HG03159 (cell line): ENCODE results near the gene ST6GALNAC6.
A peak's percentile ranks its signal among the peaks of the same experiment; 100 is the strongest.

ENCODE experiments used
- ATAC-seq: cut with Tn5 transposase; IDR thresholded peaks from one replicate; pipeline ENCODE4 v1.9.1; 2021; ENCODE audit warnings: mild to moderate bottlenecking, moderate library complexity; ENCODE audit not compliant: unreplicated experiment

ST6GALNAC6 gene

GRCh38 chr9:127918183-127919107, 19.0 kb upstream of the ST6GALNAC6 start:
- ATAC-seq, result no peak

- no peak for ATAC-seq
Measured at GRCh38 chr9:127917603-127918002, 18.2 kb upstream of the ST6GALNAC6 start.

GRCh38 chr9:127916720-127917581, 17.5 kb upstream of the ST6GALNAC6 start, which contains the start of gene ST6GALNAC4:
Gene ST6GALNAC4 (minus strand): TSS chr9:127917041. CDS start chr9:127916419, 622 bp downstream.
- ATAC-seq, result peak; percentile 71

- no peak for ATAC-seq
Measured at GRCh38 chr9:127915801-127916719, 16.7 kb upstream of the ST6GALNAC6 start.

GRCh38 chr9:127915325-127915752, 15.9 kb upstream of the ST6GALNAC6 start:
- no peak for ATAC-seq

- ATAC-seq, result no peak
Measured at GRCh38 chr9:127913682-127914081, 14.3 kb upstream of the ST6GALNAC6 start.

- ATAC-seq, result no peak
Measured at GRCh38 chr9:127912882-127913281, 13.5 kb upstream of the ST6GALNAC6 start.

- no peak for ATAC-seq
Measured at GRCh38 chr9:127912296-127912695, 12.9 kb upstream of the ST6GALNAC6 start.

- ATAC-seq, result no peak
Measured at GRCh38 chr9:127910613-127911205, 11.3 kb upstream of the ST6GALNAC6 start.

GRCh38 chr9:127909839-127910273, 10.5 kb upstream of the ST6GALNAC6 start:
- no peak for ATAC-seq

- no peak for ATAC-seq
Measured at GRCh38 chr9:127908660-127908926, 9.2 kb upstream of the ST6GALNAC6 start.

- no peak for ATAC-seq
Measured at GRCh38 chr9:127907867-127908659, 8.7 kb upstream of the ST6GALNAC6 start.

GRCh38 chr9:127905788-127906191, 6.4 kb upstream of the ST6GALNAC6 start:
- ATAC-seq, result no peak

GRCh38 chr9:127905004-127905728, 5.8 kb upstream of the ST6GALNAC6 start:
- no peak for ATAC-seq

GRCh38 chr9:127904561-127905003, 5.2 kb upstream of the ST6GALNAC6 start:
- ATAC-seq, result no peak

GRCh38 chr9:127903557-127904475, 4.4 kb upstream of the ST6GALNAC6 start:
- ATAC-seq, result no peak

- ATAC-seq, result no peak
Measured at GRCh38 chr9:127898433-127899127, 823 bp downstream of the ST6GALNAC6 start.
